MCF 10A (cell line): Measurements from ENCODE around the gene ASCC1. TPM values are rescaled to one million over a fixed set of nuclear protein-coding genes. Genes with fewer than 3 reads are reported as not detected.
A peak's percentile ranks its signal among the peaks of the same experiment; 100 is the strongest.

Experiments used
- BruUV-seq: library from RNA; stranded (reverse); fragments of 400-500 nt; replicated peaks from 2 replicates; lab custom pipeline; 2021; lab: Mats Ljungman, UMichigan
- CTCF ChIA-PET: fragments of 300-600 bp; sonication (Branson Sonifier 250); formaldehyde crosslinking; extraction: SDS; loops from one replicate; lab custom pipeline; 2021; ENCODE audit warnings: antibody characterized with exemption, inconsistent platforms; lab: Yijun Ruan, JAX
- POLR2A ChIA-PET: fragments of 300-600, 350-650 bp; sonication (Branson Sonifier 250); formaldehyde crosslinking; extraction: SDS; loops from one replicate; lab custom pipeline; 2020; ENCODE audit warnings: antibody characterized with exemption, inconsistent platforms; lab: Yijun Ruan, JAX
- DNase-seq: peaks from one replicate; pipeline ENCODE4 v3.0.0-alpha.2; 2018; ENCODE audit not compliant: unreplicated experiment
- H3K27ac Mint-ChIP-seq: one replicate; pipeline ENCODE4 v1.8.0; 2022; ENCODE audit warnings: mild to moderate bottlenecking, low read depth, mixed read lengths; ENCODE audit not compliant: unreplicated experiment
- H3K27me3 Mint-ChIP-seq: one replicate; pipeline ENCODE4 v1.8.0; 2022; ENCODE audit warnings: mixed read lengths; ENCODE audit not compliant: insufficient read depth, unreplicated experiment
- H3K36me3 Mint-ChIP-seq: one replicate; pipeline ENCODE4 v1.8.0; 2022; ENCODE audit warnings: mild to moderate bottlenecking, moderate library complexity, mixed read lengths; ENCODE audit not compliant: insufficient read depth, unreplicated experiment
- H3K4me1 Mint-ChIP-seq: one replicate; pipeline ENCODE4 v1.8.0; 2022; ENCODE audit warnings: mixed read lengths; ENCODE audit not compliant: insufficient read depth, unreplicated experiment
- H3K4me3 Mint-ChIP-seq: one replicate; pipeline ENCODE4 v1.8.0; 2022; ENCODE audit warnings: mild to moderate bottlenecking, moderate library complexity, mixed read lengths; ENCODE audit not compliant: unreplicated experiment
- H3K9me3 Mint-ChIP-seq: one replicate; pipeline ENCODE4 v1.8.0; 2022; ENCODE audit warnings: mixed read lengths; ENCODE audit not compliant: unreplicated experiment
- intact Hi-C: fragments of 100-400 bp; cut with micrococcal nuclease; formaldehyde crosslinking; loops from 2 replicates; pipeline ENCODE4 v1.14.1; 2022
- total RNA-seq: library from RNA; stranded (reverse); gene quantifications from 2 replicates; pipeline ENCODE4 v1.2.3, GENCODE V29; 2022
- TF ChIP-seq, protein P1 (sequence below): fragments of 200-600 bp; IDR thresholded peaks from one replicate; pipeline ENCODE4 v1.8.0; 2022; ENCODE audit warnings: antibody characterized with exemption, mild to moderate bottlenecking; ENCODE audit not compliant: unreplicated experiment

ASCC1 gene
- total RNA-seq, 1 experiment from 2014 or later = 26.3 TPM

DNA sequence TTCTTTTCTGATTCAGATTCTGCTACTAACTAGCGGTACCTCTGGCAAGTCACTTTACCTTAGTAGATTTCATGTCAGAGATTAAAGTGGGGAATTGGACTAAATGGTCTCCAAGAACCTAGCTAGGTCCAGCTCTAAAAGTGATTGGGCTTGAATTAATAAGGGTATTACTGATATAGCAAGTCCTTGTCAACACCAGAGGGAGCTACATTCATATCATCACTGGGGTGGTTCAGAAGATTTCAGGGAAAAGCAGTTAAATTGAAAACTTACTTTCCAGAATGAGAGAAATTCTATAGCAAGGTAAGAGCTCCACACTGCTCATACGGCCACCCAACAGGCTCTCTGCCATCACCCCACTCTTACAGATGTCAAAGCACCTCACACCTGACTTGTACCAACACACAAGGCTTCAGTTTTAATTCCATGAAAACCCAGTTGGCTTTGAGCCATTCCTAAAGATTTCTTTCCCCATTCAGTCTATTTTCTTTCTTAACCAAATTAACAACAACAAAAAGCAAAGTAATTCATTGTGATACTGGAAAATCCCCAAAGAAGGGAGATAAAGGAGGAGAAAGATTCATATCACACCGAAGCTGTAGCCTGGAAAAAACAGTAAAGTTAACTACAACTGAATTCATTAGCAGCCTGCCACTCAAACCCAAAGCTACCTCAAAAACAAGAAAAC, 89.7 kb downstream of the ASCC1 start:
- Mint-ChIP-seq H3K9me3 (no peaks in the 10 kb centered on the region), H3K36me3 (peaks cover 9% of the 10 kb centered on the region), H3K27me3 (no peaks in the 10 kb centered on the region), H3K27ac (no peak overlapping the region), H3K4me3 (no peak overlapping the region), H3K4me1 (no peaks in the 10 kb centered on the region)
- TF ChIP-seq, protein P1, sequence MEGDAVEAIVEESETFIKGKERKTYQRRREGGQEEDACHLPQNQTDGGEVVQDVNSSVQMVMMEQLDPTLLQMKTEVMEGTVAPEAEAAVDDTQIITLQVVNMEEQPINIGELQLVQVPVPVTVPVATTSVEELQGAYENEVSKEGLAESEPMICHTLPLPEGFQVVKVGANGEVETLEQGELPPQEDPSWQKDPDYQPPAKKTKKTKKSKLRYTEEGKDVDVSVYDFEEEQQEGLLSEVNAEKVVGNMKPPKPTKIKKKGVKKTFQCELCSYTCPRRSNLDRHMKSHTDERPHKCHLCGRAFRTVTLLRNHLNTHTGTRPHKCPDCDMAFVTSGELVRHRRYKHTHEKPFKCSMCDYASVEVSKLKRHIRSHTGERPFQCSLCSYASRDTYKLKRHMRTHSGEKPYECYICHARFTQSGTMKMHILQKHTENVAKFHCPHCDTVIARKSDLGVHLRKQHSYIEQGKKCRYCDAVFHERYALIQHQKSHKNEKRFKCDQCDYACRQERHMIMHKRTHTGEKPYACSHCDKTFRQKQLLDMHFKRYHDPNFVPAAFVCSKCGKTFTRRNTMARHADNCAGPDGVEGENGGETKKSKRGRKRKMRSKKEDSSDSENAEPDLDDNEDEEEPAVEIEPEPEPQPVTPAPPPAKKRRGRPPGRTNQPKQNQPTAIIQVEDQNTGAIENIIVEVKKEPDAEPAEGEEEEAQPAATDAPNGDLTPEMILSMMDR = peak; percentile 31
- CTCF ChIA-PET = interaction anchor here (0.5 to 4.4 kb wide), 26 partner anchors 11 to 230 kb away, joined by 3 to 42 read pairs (median 4); no protein-coding TSS in a partner anchor
- POLR2A ChIA-PET = interaction anchor here (0.7 to 1.8 kb wide), 12 partner anchors 9 to 211 kb away, joined by 3 to 7 read pairs (median 4); partner anchors contain the start of gene DDIT4
- intact Hi-C loops = loop anchor here (1.0 to 2.0 kb wide), 4 partner anchors 97 to 211 kb away; partner anchors contain the start of gene DDIT4
- DNase-seq = peak; percentile 59
- BruUV-seq = no TSS peak

DNA sequence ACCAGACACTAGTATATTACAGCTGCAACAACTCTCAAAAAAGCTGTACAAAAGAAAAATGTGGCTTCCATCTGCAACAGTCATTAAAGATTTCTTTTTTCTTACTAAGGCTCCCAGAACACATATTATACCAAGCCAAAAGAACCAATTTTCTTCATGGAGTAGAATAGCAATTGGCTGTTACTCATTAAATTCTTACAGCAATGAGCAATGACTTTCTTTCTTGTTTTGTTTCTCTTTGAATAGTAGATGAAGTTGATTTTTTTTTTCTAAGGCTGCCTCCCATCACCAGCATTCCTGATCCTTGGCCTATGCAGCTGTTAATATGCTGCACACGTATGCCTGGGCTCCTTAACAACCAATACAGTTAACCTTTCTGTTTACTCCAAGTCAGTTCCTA, 91.1 kb downstream of the ASCC1 start:
- Mint-ChIP-seq H3K9me3 (no peaks in the 10 kb centered on the region), H3K4me1 (no peaks in the 10 kb centered on the region), H3K36me3 (peaks cover 8% of the 10 kb centered on the region), H3K4me3 (no peak overlapping the region), H3K27me3 (no peaks in the 10 kb centered on the region), H3K27ac (no peak overlapping the region)
- DNase-seq = no peak
- TF ChIP-seq, protein P1 = no peak
- POLR2A ChIA-PET = interaction anchor here (1.1 to 1.8 kb wide), 3 partner anchors 96 to 213 kb away, joined by 3 to 7 read pairs (median 5); no protein-coding TSS in a partner anchor
- BruUV-seq = no TSS peak
- CTCF ChIA-PET = interaction anchor here (0.8 to 4.4 kb wide), 9 partner anchors 12 to 228 kb away, joined by 3 to 42 read pairs (median 7); no protein-coding TSS in a partner anchor
- intact Hi-C loops = no loop called here

DNA sequence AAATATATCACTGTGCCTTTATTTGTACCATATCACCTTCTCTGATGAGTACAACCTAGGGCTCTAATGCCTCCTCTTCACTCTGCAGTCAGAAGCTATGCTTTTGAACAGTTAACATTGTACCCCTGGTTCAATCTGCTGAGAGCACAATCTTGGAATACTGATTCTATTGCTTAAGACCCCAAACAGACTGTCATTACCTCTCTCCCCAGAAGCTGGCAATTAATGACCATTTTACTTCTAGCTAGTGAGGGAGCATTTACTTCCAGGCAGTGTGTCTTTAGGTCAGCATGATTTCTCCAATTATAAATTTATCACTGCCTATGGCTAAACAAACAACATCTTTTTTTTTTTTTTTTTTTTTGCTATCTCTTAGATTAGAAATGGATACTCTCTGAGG, 91.7 kb downstream of the ASCC1 start:
- Mint-ChIP-seq H3K9me3 (no peaks in the 10 kb centered on the region), H3K4me3 (no peak overlapping the region), H3K27me3 (no peaks in the 10 kb centered on the region), H3K27ac (peak overlapping the region; percentile 16), H3K4me1 (no peaks in the 10 kb centered on the region), H3K36me3 (peaks cover 8% of the 10 kb centered on the region)
- ChIA-PET CTCF (interaction anchor here (0.6 to 3.0 kb wide), 2 partner anchors 9 to 218 kb away, joined by 4 to 14 read pairs; no protein-coding TSS in a partner anchor), POLR2A (interaction anchor here (0.6 to 1.1 kb wide), 3 partner anchors 139 to 197 kb away, joined by 3 to 4 read pairs (median 3); no protein-coding TSS in a partner anchor)
- no peak for DNase-seq
- intact Hi-C loops = no loop called here
- BruUV-seq = no TSS peak
- TF ChIP-seq, protein P1 = no peak

- POLR2A ChIA-PET = interaction anchor here (0.8 kb wide), 1 partner anchor 140 kb away, joined by 4 read pairs; no protein-coding TSS in a partner anchor
- H3K9me3 Mint-ChIP-seq = no peaks in the 10 kb centered on the region
- intact Hi-C loops = no loop called here
- DNase-seq = no peak
- BruUV-seq = no TSS peak
- H3K36me3 Mint-ChIP-seq = peaks cover 8% of the 10 kb centered on the region
- no peaks in the 10 kb centered on the region for H3K4me1 Mint-ChIP-seq
- no peaks in the 10 kb centered on the region for H3K27me3 Mint-ChIP-seq
- CTCF ChIA-PET = interaction anchor here (3.0 kb wide), 1 partner anchor 219 kb away, joined by 14 read pairs; no protein-coding TSS in a partner anchor
- no peak overlapping the region for H3K27ac Mint-ChIP-seq
- H3K4me3 Mint-ChIP-seq = no peak overlapping the region
- TF ChIP-seq, protein P1 = no peak
These were observed 92.5 kb downstream of the ASCC1 start for GRCh38 chr10:72123616-72124015.
